Body of pancreas (tissue), 4 donors: Measurements from ENCODE around the gene PDE4D.

Source experiments
- POLR2A ChIP-seq, 3 donors: fragments of 450-650 bp; IDR thresholded peaks; one replicate each; pipeline ENCODE4 v1.6.1; 2016; ENCODE audit warnings: antibody characterized with exemption in 3 of 3, mild to moderate bottlenecking in 2 of 3
- TF ChIP-seq, protein P1 (sequence below), 7 experiments: fragments of 450-650 bp in 4 of 7; fragments of 200-600 bp in 3 of 7; sonication (generic) in 3 of 7; IDR thresholded peaks; one replicate each; pipeline ENCODE4 v1.5.1; 2016 to 2019; ENCODE audit warnings: antibody characterized with exemption in 7 of 7

DNA sequence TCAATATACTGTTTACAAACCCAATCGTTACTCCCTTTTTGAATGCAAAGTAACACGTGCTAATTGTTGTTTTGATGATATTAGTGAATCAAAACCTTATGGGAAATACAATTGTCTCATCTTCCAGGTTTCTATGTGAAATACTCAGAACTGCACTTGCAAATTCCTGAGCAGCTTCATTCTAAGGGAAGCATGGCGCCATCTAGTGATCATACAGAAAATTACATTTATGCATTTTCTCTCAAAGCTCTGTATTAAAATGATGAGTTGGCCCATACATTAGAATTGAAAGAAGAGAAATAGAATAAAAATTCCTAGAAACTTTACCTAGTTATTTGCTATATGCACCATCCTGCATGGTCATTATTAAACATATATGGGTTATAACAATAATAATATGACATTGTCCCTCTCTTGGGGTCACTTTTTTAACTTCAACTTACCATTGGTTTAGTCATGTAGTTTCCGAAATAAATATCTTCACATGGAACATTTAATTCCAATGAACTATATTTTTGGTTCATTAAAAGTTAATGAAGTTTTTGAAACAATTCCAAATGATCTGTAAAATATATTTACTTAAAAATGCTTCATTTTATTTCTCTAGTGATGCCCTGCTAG is 220.0 kb downstream of the PDE4D start:
- TF ChIP-seq POLR2A (IDR thresholded peaks at IDR 0.05): no peak
- TF ChIP-seq, protein P1, sequence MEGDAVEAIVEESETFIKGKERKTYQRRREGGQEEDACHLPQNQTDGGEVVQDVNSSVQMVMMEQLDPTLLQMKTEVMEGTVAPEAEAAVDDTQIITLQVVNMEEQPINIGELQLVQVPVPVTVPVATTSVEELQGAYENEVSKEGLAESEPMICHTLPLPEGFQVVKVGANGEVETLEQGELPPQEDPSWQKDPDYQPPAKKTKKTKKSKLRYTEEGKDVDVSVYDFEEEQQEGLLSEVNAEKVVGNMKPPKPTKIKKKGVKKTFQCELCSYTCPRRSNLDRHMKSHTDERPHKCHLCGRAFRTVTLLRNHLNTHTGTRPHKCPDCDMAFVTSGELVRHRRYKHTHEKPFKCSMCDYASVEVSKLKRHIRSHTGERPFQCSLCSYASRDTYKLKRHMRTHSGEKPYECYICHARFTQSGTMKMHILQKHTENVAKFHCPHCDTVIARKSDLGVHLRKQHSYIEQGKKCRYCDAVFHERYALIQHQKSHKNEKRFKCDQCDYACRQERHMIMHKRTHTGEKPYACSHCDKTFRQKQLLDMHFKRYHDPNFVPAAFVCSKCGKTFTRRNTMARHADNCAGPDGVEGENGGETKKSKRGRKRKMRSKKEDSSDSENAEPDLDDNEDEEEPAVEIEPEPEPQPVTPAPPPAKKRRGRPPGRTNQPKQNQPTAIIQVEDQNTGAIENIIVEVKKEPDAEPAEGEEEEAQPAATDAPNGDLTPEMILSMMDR (IDR thresholded peaks at IDR 0.05): peak; percentile 68 to 90 (median 82)
